ENCODE results near the gene GTPBP6.

GRCh38 chrX:317424-318067 is 1.1 kb downstream of the GTPBP6 start:
- TF ChIP-seq EP300 (IDR thresholded peaks at IDR 0.05) (no peak), POLR2AphosphoS5 (IDR thresholded peaks at IDR 0.05) (no peak), CTCF (IDR thresholded peaks at IDR 0.05) (no peak)
